Adrenal gland (tissue), 12 donors: Measurements from ENCODE around the gene ZCCHC14. TPM values are rescaled to one million over a fixed set of nuclear protein-coding genes. Genes with fewer than 3 reads are reported as not detected.
A peak's percentile ranks its signal among the peaks of the same experiment; 100 is the strongest.
"Not testable (repeated sequence)": the region's sequence is repeated elsewhere in the genome, so short reads cannot be mapped to it uniquely, and the experiment has no call there.

ENCODE experiments used
- DNase-seq, 7 donors: peaks; one replicate each; pipeline ENCODE4 v3.0.0-alpha.2; 2019 to 2020
- H3K27ac ChIP-seq, 5 donors: fragments of 200-600 bp; sonication (generic) in 4 of 5; 1 replicate in 3 of 5; 2 replicates in 2 of 5; pipeline versions ENCODE4 v1.5.1 to v1.8.0; 2016 to 2020; ENCODE audit warnings: mild to moderate bottlenecking in 1 of 5
- H3K27me3 ChIP-seq: fragments of 200-600 bp; 2 replicates; pipeline ENCODE4 v1.8.0; 2021
- H3K36me3 ChIP-seq, 2 donors: fragments of 200-600 bp; replicated peaks in 1 of 2; 1 replicate in 1 of 2; 2 replicates in 1 of 2; pipeline versions ENCODE4 v1.5.1 to v1.8.0; 2018 to 2022
- H3K4me1 ChIP-seq, 2 donors: fragments of 200-600 bp; replicated peaks in 1 of 2; 1 replicate in 1 of 2; 2 replicates in 1 of 2; pipeline versions ENCODE4 v1.5.1 to v1.8.0; 2018 to 2021
- H3K4me3 ChIP-seq, 4 donors: fragments of 200-600 bp; sonication (generic) in 3 of 4; one replicate each; pipeline ENCODE4 v1.5.1; 2016 to 2018
- H3K9me3 ChIP-seq, 3 donors: fragments of 200-600 bp; sonication (generic) in 1 of 3; replicated peaks in 1 of 3; 1 replicate in 2 of 3; 2 replicates in 1 of 3; pipeline versions ENCODE4 v1.5.1 to v1.8.0; 2016 to 2021
- POLR2A ChIP-seq, 2 donors: fragments of 450-650 bp; IDR thresholded peaks; one replicate each; pipeline ENCODE4 v1.6.1; 2017; ENCODE audit warnings: antibody characterized with exemption in 2 of 2, mild to moderate bottlenecking in 2 of 2, moderate library complexity in 1 of 2
- WGBS, 4 donors: extraction: QIAGEN DNeasy Blood & Tissue Kit in 2 of 4; methylation state at CpG; one replicate each; pipeline versions ENCODE4 v1.1.5 to v1.1.7; 2013 to 2017; 5-methylcytosine and 5-hydroxymethylcytosine counted together
- intact Hi-C, 2 donors: fragments of 100-400 bp; cut with DNase I; formaldehyde crosslinking; loops; one replicate each; pipeline versions ENCODE4 v1.14.1 to v1.15.0; 2022 to 2023
- polyA plus RNA-seq, 3 donors: library from polyadenylated mRNA; stranded (reverse); fragments of 200-250 nt in 2 of 3; fragments of 350-450 nt in 1 of 3; fragmentation: Illumina TruSeq in 1 of 3; extraction: RNeasy Lipid Tissue Mini Kit (QIAGEN cat#74804) in 1 of 3; gene quantifications; one replicate each; pipeline ENCODE4 v1.2.3, GENCODE V29; 2013 to 2014
- total RNA-seq, 9 donors: library from RNA; depleted of rRNA in 4 of 9; stranded (reverse); fragments of >200 nt in 4 of 9; fragments of 120-200 nt in 1 of 9; fragmentation: NEBNext Ultra II Directional in 1 of 9; extraction: Animal tissue kit (Norgen Biotek cat#: 25700) in 1 of 9; gene quantifications; one replicate each; pipeline versions ENCODE4 v1.1.0 to v1.2.4, GENCODE V29; 2013 to 2023
- TF ChIP-seq, protein P1 (sequence below), 6 experiments: fragments of 450-650 bp in 4 of 6; fragments of 200-600 bp in 2 of 6; sonication (generic) in 1 of 6; IDR thresholded peaks; 1 replicate in 5 of 6; 2 replicates in 1 of 6; pipeline versions ENCODE4 v1.5.1 to v1.8.0; 2016 to 2021; ENCODE audit warnings: antibody characterized with exemption in 6 of 6, mild to moderate bottlenecking in 2 of 6, moderate library complexity in 1 of 6
- donor health status: healthy with polysubstance abuse.
- donor health status: Bipolar disorder and iron deficiency.
- donor health status: DM: yes; HTN: yes; CAD: no.
- donor health status: DM: no; HTN: no; CAD: no.
- donor health status: DM: no; HTN: no; CAD: no.
- donor health status: DM: yes; HTN: yes; CAD: no.

ZCCHC14 gene
- total and polyA plus RNA-seq, 12 donors = 10.6 to 49.8 (median 28.7) TPM

- Histone ChIP-seq H3K27me3 (no peaks in the 10 kb centered on the region), H3K27ac (peak overlapping the region in 1 of 5 donors; percentile 92), H3K9me3 (no peaks in the 10 kb centered on the region), H3K4me1 (peaks cover 23 to 58% of the 10 kb centered on the region in 2 donors), H3K36me3 (peaks cover 0 to 13% of the 10 kb centered on the region in 2 donors), H3K4me3 (no peak overlapping the region)
- no peak for TF ChIP-seq POLR2A (IDR thresholded peaks at IDR 0.05)
- TF ChIP-seq, protein P1, sequence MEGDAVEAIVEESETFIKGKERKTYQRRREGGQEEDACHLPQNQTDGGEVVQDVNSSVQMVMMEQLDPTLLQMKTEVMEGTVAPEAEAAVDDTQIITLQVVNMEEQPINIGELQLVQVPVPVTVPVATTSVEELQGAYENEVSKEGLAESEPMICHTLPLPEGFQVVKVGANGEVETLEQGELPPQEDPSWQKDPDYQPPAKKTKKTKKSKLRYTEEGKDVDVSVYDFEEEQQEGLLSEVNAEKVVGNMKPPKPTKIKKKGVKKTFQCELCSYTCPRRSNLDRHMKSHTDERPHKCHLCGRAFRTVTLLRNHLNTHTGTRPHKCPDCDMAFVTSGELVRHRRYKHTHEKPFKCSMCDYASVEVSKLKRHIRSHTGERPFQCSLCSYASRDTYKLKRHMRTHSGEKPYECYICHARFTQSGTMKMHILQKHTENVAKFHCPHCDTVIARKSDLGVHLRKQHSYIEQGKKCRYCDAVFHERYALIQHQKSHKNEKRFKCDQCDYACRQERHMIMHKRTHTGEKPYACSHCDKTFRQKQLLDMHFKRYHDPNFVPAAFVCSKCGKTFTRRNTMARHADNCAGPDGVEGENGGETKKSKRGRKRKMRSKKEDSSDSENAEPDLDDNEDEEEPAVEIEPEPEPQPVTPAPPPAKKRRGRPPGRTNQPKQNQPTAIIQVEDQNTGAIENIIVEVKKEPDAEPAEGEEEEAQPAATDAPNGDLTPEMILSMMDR (IDR thresholded peaks at IDR 0.05) = no peak
- intact Hi-C loops = no loop called here
- no peak for DNase-seq
- 85 to 92% (median 90%) methylated on average over 11 to 13 of the region's 13 CpGs for WGBS, 4 donors
These were observed 127.7 kb downstream of the ZCCHC14 start for GRCh38 chr16:87365021-87365713.

GRCh38 chr16:87363771-87364455 is 128.9 kb downstream of the ZCCHC14 start:
- intact Hi-C loops = no loop called here
- no peaks in the 10 kb centered on the region for H3K27me3 ChIP-seq
- peaks cover 23 to 46% of the 10 kb centered on the region in 2 donors for H3K4me1 ChIP-seq
- H3K4me3 ChIP-seq = no peak overlapping the region
- peaks cover 0 to 25% of the 10 kb centered on the region in 2 donors for H3K36me3 ChIP-seq
- no peaks in the 10 kb centered on the region for H3K9me3 ChIP-seq
- peak in 1 of 2 donors; percentile 26 for TF ChIP-seq POLR2A (IDR thresholded peaks at IDR 0.05)
- TF ChIP-seq, protein P1 (IDR thresholded peaks at IDR 0.05) = no peak
- H3K27ac ChIP-seq = peak overlapping the region in 4 of 5 donors; percentile 64 to 92 (median 77)
- WGBS, 4 donors = 19 to 36% (median 31%) methylated on average over 10 to 17 of the region's 17 CpGs
- peak; percentile 67 to 92 (median 81) for DNase-seq

DNA sequence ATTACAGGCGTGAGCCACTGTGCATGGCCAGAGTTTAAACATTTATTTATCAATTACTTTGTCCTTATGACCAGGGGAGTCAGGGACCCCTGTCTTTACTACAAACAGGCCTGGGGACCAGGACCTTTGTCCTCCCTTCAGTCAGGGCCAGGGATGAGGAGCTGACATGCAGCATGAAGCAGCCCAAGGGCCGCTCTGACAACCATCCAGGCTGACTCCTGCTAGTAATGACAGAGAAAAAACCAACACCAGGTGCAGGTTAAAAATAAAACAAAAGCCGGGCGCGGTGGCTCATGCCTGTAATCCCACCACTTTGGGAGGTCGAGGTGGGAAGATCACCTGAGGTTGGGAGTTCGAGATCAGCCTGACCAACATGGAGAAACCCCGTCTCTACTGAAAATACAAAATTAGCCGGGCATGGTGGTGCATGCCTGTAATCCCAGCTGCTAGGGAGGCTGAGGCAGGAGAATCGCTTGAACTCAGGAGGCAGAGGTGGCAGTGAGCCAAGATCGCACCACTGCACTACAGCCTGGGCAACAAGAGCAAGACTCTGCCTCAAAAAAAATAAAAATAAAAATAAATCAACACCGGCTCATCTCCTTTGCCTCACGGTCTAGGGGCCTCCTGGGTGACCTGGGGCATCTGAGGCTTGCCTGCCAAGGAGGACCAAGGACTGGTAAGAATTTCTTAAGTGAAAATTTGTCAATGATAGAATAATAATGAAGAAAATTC is 129.8 kb downstream of the ZCCHC14 start:
- H3K27me3 ChIP-seq, intact Hi-C loops, H3K4me3 ChIP-seq, H3K9me3 ChIP-seq: not testable (repeated sequence)
- WGBS, 4 donors = 77 to 82% (median 81%) methylated on average over 11 to 13 of the region's 13 CpGs
- peaks cover 15 to 37% of the 10 kb centered on the region in 2 donors for H3K4me1 ChIP-seq
- H3K27ac ChIP-seq = peak overlapping the region in 4 of 5 donors; percentile 64 to 92 (median 77)
- peak in 1 of 7 donors; percentile 70 for DNase-seq
- peaks cover 0 to 35% of the 10 kb centered on the region in 2 donors for H3K36me3 ChIP-seq

DNA sequence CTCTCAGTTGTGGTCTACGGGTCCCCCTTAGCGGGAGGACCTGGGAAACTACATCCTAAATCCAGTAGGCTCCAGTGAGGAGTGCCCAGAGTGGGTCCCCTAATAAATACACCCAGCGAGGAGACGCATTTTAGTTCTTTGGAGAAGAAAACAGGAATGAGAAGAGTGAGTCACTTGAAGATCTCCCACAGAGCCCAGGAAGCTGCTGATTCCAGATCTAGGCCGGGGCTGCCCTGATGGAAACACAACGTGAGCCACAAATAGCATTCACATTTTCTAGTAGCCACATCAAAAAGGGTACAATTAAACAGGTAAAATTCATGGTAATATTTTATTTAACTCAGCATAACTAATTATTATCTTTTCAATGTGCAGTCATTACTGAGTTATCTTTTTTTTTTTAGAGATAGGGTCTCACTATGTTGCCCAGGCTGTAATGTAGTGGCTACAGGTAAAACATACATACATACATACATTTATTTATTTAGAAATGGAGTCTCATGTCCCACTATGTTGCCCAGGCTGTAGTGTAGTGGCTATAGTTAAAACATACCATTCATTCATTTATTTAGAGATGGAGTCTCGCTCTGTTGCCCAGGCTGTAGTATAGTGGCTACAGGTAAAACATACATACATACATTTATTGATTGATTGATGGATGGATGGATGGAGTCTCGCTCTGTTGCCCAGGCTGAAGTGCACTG is 130.8 kb downstream of the ZCCHC14 start:
- Histone ChIP-seq H3K27ac (peak overlapping the region in 1 of 5 donors; percentile 92), H3K27me3 (no peaks in the 10 kb centered on the region), H3K4me3 (no peak overlapping the region), H3K36me3 (peaks cover 0 to 43% of the 10 kb centered on the region in 2 donors), H3K4me1 (peaks cover 13 to 32% of the 10 kb centered on the region in 2 donors), H3K9me3 (no peaks in the 10 kb centered on the region)
- TF ChIP-seq, protein P1 (IDR thresholded peaks at IDR 0.05) = no peak
- no peak for TF ChIP-seq POLR2A (IDR thresholded peaks at IDR 0.05)
- WGBS, 4 donors = 88 to 93% (median 91%) methylated on average over 8 of the region's 8 CpGs
- intact Hi-C loops = no loop called here
- DNase-seq = no peak
